OCI-LY7 (cell line): ENCODE measurements around the gene IL11. TPM values are rescaled to one million over a fixed set of nuclear protein-coding genes. Genes with fewer than 3 reads are reported as not detected.

Experiments used
- BruUV-seq: library from RNA; stranded (reverse); fragments of 400-500 nt; replicated peaks from 2 replicates; lab custom pipeline; 2021; lab: Mats Ljungman, UMichigan
- CTCF ChIA-PET: fragments of 300-600 bp; sonication (Branson Sonifier 250); formaldehyde crosslinking; loops from one replicate; lab custom pipeline; 2022; ENCODE audit warnings: antibody characterized with exemption; ENCODE audit not compliant: unreplicated experiment; lab: Charles Lee
- POLR2A ChIA-PET: fragments of 300-600 bp; sonication (Branson Sonifier 250); formaldehyde crosslinking; loops from one replicate; lab custom pipeline; 2022; ENCODE audit warnings: antibody characterized with exemption; lab: Charles Lee
- DNase-seq: peaks from one replicate; pipeline ENCODE4 v3.0.0-alpha.2; 2015; ENCODE audit warnings: low spot score
- H2AFZ ChIP-seq: fragments of 200-600 bp; sonication (generic), shearing (Covaris generic); 2 replicates; pipeline ENCODE4 v1.6.1; 2014; ENCODE audit warnings: mild to moderate bottlenecking, antibody characterized with exemption, low read length, moderate library complexity
- H3K27ac ChIP-seq: fragments of 200-600 bp; sonication (generic); 2 replicates; pipeline ENCODE4 v1.5.1; 2014; ENCODE audit warnings: mixed run types, low read depth, mild to moderate bottlenecking, moderate library complexity, low read length, inconsistent platforms; ENCODE audit not compliant: poor library complexity, severe bottlenecking
- H3K36me3 ChIP-seq: fragments of 200-600 bp; sonication (generic); 2 replicates; pipeline ENCODE4 v1.6.1; 2014; ENCODE audit warnings: mild to moderate bottlenecking, antibody characterized with exemption, low read length, moderate library complexity, mixed read lengths; ENCODE audit not compliant: insufficient read depth
- H3K4me1 ChIP-seq: fragments of 200-600 bp; sonication (generic); 2 replicates; pipeline ENCODE4 v1.5.1; 2014; ENCODE audit warnings: mild to moderate bottlenecking, low read length; ENCODE audit not compliant: insufficient read depth, poor library complexity, severe bottlenecking
- H3K4me2 ChIP-seq: fragments of 200-600 bp; sonication (generic); 2 replicates; pipeline ENCODE4 v1.6.1; 2014; ENCODE audit warnings: mild to moderate bottlenecking, low read length
- H3K4me3 ChIP-seq: fragments of 200-600 bp; sonication (generic); 2 replicates; pipeline ENCODE4 v1.5.1; 2014; ENCODE audit warnings: mild to moderate bottlenecking, low read depth, low read length; ENCODE audit not compliant: poor library complexity, severe bottlenecking
- H3K79me2 ChIP-seq: fragments of 200-600 bp; sonication (generic); 2 replicates; pipeline ENCODE4 v1.6.1; 2016; ENCODE audit warnings: low read depth, mild to moderate bottlenecking, low read length, moderate library complexity, mixed read lengths; ENCODE audit not compliant: insufficient read depth
- H3K9me2 ChIP-seq: fragments of 200-600 bp; sonication (generic); 2 replicates; pipeline ENCODE4 v1.6.1; 2016; ENCODE audit warnings: mild to moderate bottlenecking, low read length, mixed read lengths; ENCODE audit not compliant: insufficient read depth
- H3K9me3 ChIP-seq: fragments of 200-600 bp; sonication (generic); 2 replicates; pipeline ENCODE4 v1.6.1; 2014; ENCODE audit warnings: mild to moderate bottlenecking, mixed run types, low read length, mixed read lengths
- H4K20me1 ChIP-seq: fragments of 200-600 bp; sonication (generic); 2 replicates; pipeline ENCODE4 v1.6.1; 2014; ENCODE audit warnings: mild to moderate bottlenecking, antibody characterized with exemption, low read length, moderate library complexity, mixed read lengths; ENCODE audit not compliant: insufficient read depth
- EZH2phosphoT487 ChIP-seq: fragments of 200-600 bp; sonication (generic); IDR thresholded peaks from 2 replicates; pipeline ENCODE4 v1.6.1; 2018; ENCODE audit warnings: low read depth, borderline replicate concordance, mild to moderate bottlenecking, mixed run types, antibody characterized with exemption, low read length, moderate library complexity, mixed read lengths
- intact Hi-C: fragments of 100-400 bp; cut with micrococcal nuclease; formaldehyde crosslinking; loops from one replicate; pipeline ENCODE4 v1.10.0; 2022; ENCODE audit not compliant: unreplicated experiment
- total RNA-seq, 2 experiments: library from RNA; depleted of rRNA in 1 of 2; stranded (reverse); fragments of >200 nt in 1 of 2; shearing (Covaris generic) in 1 of 2; gene quantifications; 2 replicates each; pipeline ENCODE4 v1.2.3, GENCODE V29; 2014 to 2022
- TF ChIP-seq, protein P1 (sequence below): fragments of 200-600 bp; sonication (generic); conservative IDR thresholded peaks from 2 replicates; pipeline ENCODE4 v1.5.1; 2014; ENCODE audit warnings: mild to moderate bottlenecking, antibody characterized with exemption, low read length, moderate library complexity, mixed read lengths

Gene IL11
- total RNA-seq, 2 experiments from 2014 or later = 0.32 to 0.46 TPM

DNA sequence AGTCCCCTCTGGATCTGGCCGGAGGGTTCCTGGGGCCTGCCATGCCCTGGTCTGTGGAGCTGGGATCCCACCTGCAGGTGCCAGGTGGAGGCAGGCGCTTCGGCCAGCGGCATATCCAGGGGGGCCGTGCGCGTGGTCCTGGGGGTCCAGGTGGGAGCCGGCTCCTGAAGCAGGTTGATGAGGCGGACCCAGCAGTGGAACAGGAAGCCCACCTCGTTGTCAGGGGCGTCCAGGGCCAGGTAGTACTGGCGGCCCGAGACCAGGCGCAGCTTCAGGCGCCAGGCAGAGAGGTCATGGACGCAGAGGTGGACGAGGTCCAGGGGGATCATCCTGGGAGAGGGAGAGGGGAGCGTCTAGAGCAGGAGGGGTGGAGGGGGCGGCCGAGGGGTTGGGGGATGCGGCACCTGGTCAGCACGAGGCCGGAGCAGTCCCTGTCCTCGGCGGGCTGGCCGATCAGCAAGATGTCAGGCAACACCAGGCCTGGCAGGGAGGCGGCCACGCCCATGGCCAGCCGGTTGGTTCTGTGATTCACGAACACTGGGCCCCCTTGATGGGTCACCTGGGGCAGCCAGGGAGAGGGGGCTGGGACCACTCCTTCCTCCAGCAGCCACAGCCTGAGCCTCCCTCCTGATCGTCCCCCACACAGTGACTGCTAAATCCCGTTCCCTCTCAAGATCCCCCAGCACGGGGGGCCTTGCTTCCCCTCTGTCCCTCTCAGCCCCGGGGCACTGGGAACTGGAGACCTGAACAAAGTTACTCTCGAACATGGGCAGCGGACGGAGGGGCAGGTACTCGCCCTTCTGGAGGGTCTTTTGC is 7.9 kb downstream of the IL11 start:
- Histone ChIP-seq H4K20me1 (no peaks in the 10 kb centered on the region), H3K27ac (no peak overlapping the region), H3K4me3 (no peak overlapping the region), H3K79me2 (no peaks in the 10 kb centered on the region), H3K36me3 (no peaks in the 10 kb centered on the region), H2AFZ (no peak overlapping the region), H3K4me2 (no peak overlapping the region), H3K4me1 (no peaks in the 10 kb centered on the region), H3K9me2 (no peaks in the 10 kb centered on the region), H3K9me3 (no peaks in the 10 kb centered on the region)
- no TSS peak for BruUV-seq
- TF ChIP-seq EZH2phosphoT487 = no peak
- TF ChIP-seq, protein P1, sequence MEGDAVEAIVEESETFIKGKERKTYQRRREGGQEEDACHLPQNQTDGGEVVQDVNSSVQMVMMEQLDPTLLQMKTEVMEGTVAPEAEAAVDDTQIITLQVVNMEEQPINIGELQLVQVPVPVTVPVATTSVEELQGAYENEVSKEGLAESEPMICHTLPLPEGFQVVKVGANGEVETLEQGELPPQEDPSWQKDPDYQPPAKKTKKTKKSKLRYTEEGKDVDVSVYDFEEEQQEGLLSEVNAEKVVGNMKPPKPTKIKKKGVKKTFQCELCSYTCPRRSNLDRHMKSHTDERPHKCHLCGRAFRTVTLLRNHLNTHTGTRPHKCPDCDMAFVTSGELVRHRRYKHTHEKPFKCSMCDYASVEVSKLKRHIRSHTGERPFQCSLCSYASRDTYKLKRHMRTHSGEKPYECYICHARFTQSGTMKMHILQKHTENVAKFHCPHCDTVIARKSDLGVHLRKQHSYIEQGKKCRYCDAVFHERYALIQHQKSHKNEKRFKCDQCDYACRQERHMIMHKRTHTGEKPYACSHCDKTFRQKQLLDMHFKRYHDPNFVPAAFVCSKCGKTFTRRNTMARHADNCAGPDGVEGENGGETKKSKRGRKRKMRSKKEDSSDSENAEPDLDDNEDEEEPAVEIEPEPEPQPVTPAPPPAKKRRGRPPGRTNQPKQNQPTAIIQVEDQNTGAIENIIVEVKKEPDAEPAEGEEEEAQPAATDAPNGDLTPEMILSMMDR = no peak
- ChIA-PET CTCF (no interaction called here), POLR2A (interaction anchor here (0.6 kb wide), 1 partner anchor 103 kb away, joined by 3 read pairs; no protein-coding TSS in a partner anchor)
- intact Hi-C loops = no loop called here
- no peak for DNase-seq

- H3K4me2 ChIP-seq = no peak overlapping the region
- no peaks in the 10 kb centered on the region for H3K36me3 ChIP-seq
- no peaks in the 10 kb centered on the region for H3K79me2 ChIP-seq
- ChIA-PET POLR2A (no interaction called here), CTCF (interaction anchor here (0.9 kb wide), 1 partner anchor 21 kb away, joined by 5 read pairs; no protein-coding TSS in a partner anchor)
- no peak overlapping the region for H3K4me3 ChIP-seq
- H3K9me3 ChIP-seq = no peaks in the 10 kb centered on the region
- H3K4me1 ChIP-seq = no peaks in the 10 kb centered on the region
- H4K20me1 ChIP-seq = no peaks in the 10 kb centered on the region
- intact Hi-C loops = no loop called here
- no peak overlapping the region for H2AFZ ChIP-seq
- no peak overlapping the region for H3K27ac ChIP-seq
- DNase-seq = no peak
- TF ChIP-seq EZH2phosphoT487 = no peak
- TF ChIP-seq, protein P1 = no peak
- no TSS peak for BruUV-seq
- H3K9me2 ChIP-seq = no peaks in the 10 kb centered on the region
These were observed 9.4 kb downstream of the IL11 start for GRCh38 chr19:55360902-55361301.
